ENCODE results near the gene PEA15.

DNA sequence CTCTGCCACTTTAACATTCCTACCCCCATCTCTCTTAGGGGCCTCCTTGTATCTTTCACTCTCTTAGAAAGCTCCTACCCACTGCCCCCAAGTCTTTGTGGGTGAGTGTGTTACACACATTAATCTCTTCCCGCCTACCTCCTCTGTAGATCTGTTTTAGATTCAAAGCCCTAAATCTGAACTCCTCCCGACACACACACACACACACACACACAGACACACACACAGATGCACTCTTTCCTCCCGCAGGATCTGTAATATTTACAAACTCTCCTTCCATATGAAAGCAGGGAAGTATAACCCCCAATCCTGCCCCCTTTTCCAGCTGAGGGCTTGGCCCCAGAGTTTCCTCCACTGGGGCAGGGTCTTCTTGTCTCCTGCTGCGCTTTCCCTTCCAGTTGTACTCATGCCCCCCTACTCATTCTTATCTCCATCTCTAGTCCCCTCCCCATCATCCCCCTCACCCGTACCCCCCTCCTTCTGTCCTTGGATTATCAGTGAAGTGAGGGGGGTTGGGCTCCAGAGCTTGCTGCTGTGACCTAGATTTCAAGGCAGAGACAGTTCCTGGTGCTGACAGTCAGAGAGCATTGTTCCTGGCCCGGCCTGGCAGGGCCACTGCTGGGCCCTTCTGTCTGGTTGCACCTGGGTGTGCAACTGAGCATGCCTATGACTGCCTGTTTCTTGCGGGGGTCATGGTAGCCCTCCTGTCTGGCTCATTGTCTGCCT, 4.3 kb downstream of the PEA15 start:
- TF ChIP-seq ZNF274 (IDR thresholded peaks at IDR 0.05; ENCODE audit: low read depth, low read length) (no peak), YY1 (IDR thresholded peaks at IDR 0.05; ENCODE audit: insufficient read depth, insufficient read length) (no peak), SUZ12 (IDR thresholded peaks at IDR 0.05; ENCODE audit: extremely low read depth, insufficient read depth, insufficient read length) (no peak)

Data from NT2/D1 (cell line).